ENCODE measurements around the gene SHROOM4. TPM values are rescaled to one million over a fixed set of nuclear protein-coding genes. Genes with fewer than 3 reads are reported as not detected.

SHROOM4 gene
- total RNA-seq (2014; rRNA removed; shearing (Covaris generic)) = 0.29 and 0.36 TPM in 2 replicates

GRCh38 chrX:50813843-50814661 lies at the start of gene SHROOM4:
TSS of gene SHROOM4 (minus strand) at chrX:50814194. CDS start at chrX:50814018, 176 bp downstream.
- peak; percentile 11 for DNase-seq (ENCODE audit: low read depth)

GRCh38 chrX:50863471-50863870 lies 49.5 kb upstream of the SHROOM4 start:
- no peak for DNase-seq (ENCODE audit: low read depth)

- DNase-seq (ENCODE audit: low read depth) = no peak
Measured at GRCh38 chrX:50860518-50860917, 46.5 kb upstream of the SHROOM4 start.

GRCh38 chrX:50858548-50858947 lies 44.6 kb upstream of the SHROOM4 start:
- DNase-seq (ENCODE audit: low read depth) = no peak

GRCh38 chrX:50853399-50853798 lies 39.4 kb upstream of the SHROOM4 start:
- DNase-seq (ENCODE audit: low read depth) = no peak

- DNase-seq (ENCODE audit: low read depth) = no peak
Measured at GRCh38 chrX:50852524-50852923, 38.5 kb upstream of the SHROOM4 start.

GRCh38 chrX:50842221-50842620 lies 28.2 kb upstream of the SHROOM4 start:
- no peak for DNase-seq (ENCODE audit: low read depth)

- no peak for DNase-seq (ENCODE audit: low read depth)
Measured at GRCh38 chrX:50839730-50840129, 25.7 kb upstream of the SHROOM4 start.

GRCh38 chrX:50838820-50839600 lies 25.0 kb upstream of the SHROOM4 start:
- DNase-seq (ENCODE audit: low read depth) = no peak

- peak; percentile 2 for DNase-seq (ENCODE audit: low read depth)
Measured at GRCh38 chrX:50827996-50828395, 14.0 kb upstream of the SHROOM4 start.

- DNase-seq (ENCODE audit: low read depth) = no peak
Measured at GRCh38 chrX:50825825-50826224, 11.8 kb upstream of the SHROOM4 start.

- DNase-seq (ENCODE audit: low read depth) = no peak
Measured at GRCh38 chrX:50818986-50819385, 5.0 kb upstream of the SHROOM4 start.

- no peak for DNase-seq (ENCODE audit: low read depth)
Measured at GRCh38 chrX:50815120-50815519, 1.1 kb upstream of the SHROOM4 start.

- peak; percentile 10 for DNase-seq (ENCODE audit: low read depth)
Measured at GRCh38 chrX:50814701-50815100, 707 bp upstream of the SHROOM4 start.

GRCh38 chrX:50812995-50813842 lies 775 bp downstream of the SHROOM4 start:
- peak; percentile 13 for DNase-seq (ENCODE audit: low read depth)

GRCh38 chrX:50805276-50805675 lies 8.7 kb downstream of the SHROOM4 start:
- DNase-seq (ENCODE audit: low read depth) = no peak

GRCh38 chrX:50801135-50801534 lies 12.9 kb downstream of the SHROOM4 start:
- no peak for DNase-seq (ENCODE audit: low read depth)

GRCh38 chrX:50799531-50799961 lies 14.4 kb downstream of the SHROOM4 start:
- no peak for DNase-seq (ENCODE audit: low read depth)

GRCh38 chrX:50798783-50799182 lies 15.2 kb downstream of the SHROOM4 start:
- DNase-seq (ENCODE audit: low read depth) = no peak

- DNase-seq (ENCODE audit: low read depth) = no peak
Measured at GRCh38 chrX:50787099-50787498, 26.9 kb downstream of the SHROOM4 start.

GRCh38 chrX:50780144-50780543 lies 33.9 kb downstream of the SHROOM4 start:
- no peak for DNase-seq (ENCODE audit: low read depth)

GRCh38 chrX:50779694-50780093 lies 34.3 kb downstream of the SHROOM4 start:
- DNase-seq (ENCODE audit: low read depth) = peak; percentile 1

Measured in RPMI7951 (cell line).